Measurements from ENCODE around the gene YBEY.

GRCh38 chr21:46322351-46323226, 36.4 kb downstream of the YBEY start:
- TF ChIP-seq POLR2AphosphoS5 (IDR thresholded peaks at IDR 0.05), result no peak
- TF ChIP-seq CTCF (IDR thresholded peaks at IDR 0.05), result no peak
